ENCODE data around the gene XDH. TPM values are rescaled to one million over a fixed set of nuclear protein-coding genes. Genes with fewer than 3 reads are reported as not detected.

XDH gene
- polyA plus RNA-seq, 1 of the 3 experiments (the other 2 are of a cell fraction), result 0.33 TPM

DNA sequence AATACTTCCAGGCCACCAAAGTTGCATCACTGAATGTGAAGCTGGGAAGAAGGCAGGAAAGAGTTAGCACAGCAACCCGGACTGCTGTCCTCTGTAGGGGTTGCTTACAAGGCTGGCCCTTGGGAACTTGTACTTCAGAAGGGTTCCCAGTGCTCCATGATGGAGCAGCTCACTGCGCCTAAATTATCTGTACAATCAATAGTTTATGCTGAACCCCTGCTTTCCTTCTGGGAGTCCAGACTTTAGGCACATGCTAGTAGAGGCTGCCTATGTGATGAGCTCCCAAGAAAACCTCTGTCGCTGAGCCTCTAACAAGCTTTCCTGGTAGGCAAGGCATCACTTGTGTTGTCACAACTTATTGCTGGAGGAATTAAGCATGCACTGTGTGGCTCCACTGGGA is 34.3 kb downstream of the XDH start:
- CTCF ChIA-PET, result interaction anchor here (0.9 kb wide), 1 partner anchor 15 kb away, joined by 3 read pairs; no protein-coding TSS in a partner anchor
- DNase-seq, result no peak
- no peaks in the 10 kb centered on the region for H3K9me3 ChIP-seq
- H3K27me3 ChIP-seq (ENCODE audit: insufficient read depth), result no peaks in the 10 kb centered on the region
- no peaks in the 10 kb centered on the region for H4K20me1 ChIP-seq (ENCODE audit: insufficient read depth)
- H3K9ac ChIP-seq, result no peak overlapping the region
- no peak overlapping the region for H3K27ac ChIP-seq (ENCODE audit: low read depth in 2 of 2, low read length in 1 of 2)
- TF ChIP-seq TAF1 (IDR thresholded peaks at IDR 0.05; ENCODE audit: borderline replicate concordance, low read depth, low read length) (no peak), EP300 (IDR thresholded peaks at IDR 0.05; ENCODE audit: borderline replicate concordance in 1 of 2, low read depth in 1 of 2, low read length in 1 of 2) (no peak), SIN3A (IDR thresholded peaks at IDR 0.05; ENCODE audit: borderline replicate concordance, low read depth, low read length) (no peak), RFX5 (IDR thresholded peaks at IDR 0.05; ENCODE audit: low read length) (no peak), CHD2 (IDR thresholded peaks at IDR 0.05; ENCODE audit: low read length, partially characterized antibody) (no peak)
- H3K4me1 ChIP-seq (ENCODE audit: control insufficient read depth in 1 of 2, insufficient read depth in 2 of 2, low read depth in 1 of 2, low read length in 1 of 2), result peaks cover 0 to 26% of the 10 kb centered on the region in 2 experiments; a peak in 2 of 4 replicates
- H3K4me2 ChIP-seq, result no peak overlapping the region
- H3K9me2 ChIP-seq, result no peaks in the 10 kb centered on the region
- POLR2A ChIA-PET, result no interaction called here
- no peak overlapping the region for H2AFZ ChIP-seq (ENCODE audit: low read depth)
- no peaks in the 10 kb centered on the region for H3K79me2 ChIP-seq (ENCODE audit: insufficient read depth)
- H3K4me3 ChIP-seq (ENCODE audit: low read depth in 2 of 2, low read length in 1 of 2), result no peak overlapping the region
- peaks cover 22% of the 10 kb centered on the region for H3F3A ChIP-seq (replicated peaks; ENCODE audit: insufficient read depth)
- no peaks in the 10 kb centered on the region for H3K36me3 ChIP-seq (replicated peaks in 1 of 2; ENCODE audit: control insufficient read depth in 1 of 2, insufficient read depth in 2 of 2, low read length in 1 of 2)
- WGBS (ENCODE audit: low lambda C conversion rate), result 93% methylated on average over 3 of the region's 3 CpGs

- CTCF ChIA-PET, result interaction anchor here (0.6 to 0.9 kb wide), 2 partner anchors 9 to 15 kb away, joined by 3 read pairs; no protein-coding TSS in a partner anchor
- H3K4me1 ChIP-seq (ENCODE audit: control insufficient read depth in 1 of 2, insufficient read depth in 2 of 2, low read depth in 1 of 2, low read length in 1 of 2), result peaks cover 0 to 22% of the 10 kb centered on the region in 2 experiments; a peak in 2 of 4 replicates
- no peak for DNase-seq
- H3K27ac ChIP-seq (ENCODE audit: low read depth in 2 of 2, low read length in 1 of 2), result no peak overlapping the region
- no peaks in the 10 kb centered on the region for H3K36me3 ChIP-seq (replicated peaks in 1 of 2; ENCODE audit: control insufficient read depth in 1 of 2, insufficient read depth in 2 of 2, low read length in 1 of 2)
- H4K20me1 ChIP-seq (ENCODE audit: insufficient read depth), result no peaks in the 10 kb centered on the region
- no peaks in the 10 kb centered on the region for H3K27me3 ChIP-seq (ENCODE audit: insufficient read depth)
- H3K4me3 ChIP-seq (ENCODE audit: low read depth in 2 of 2, low read length in 1 of 2), result no peak overlapping the region
- TF ChIP-seq FOXM1 (IDR thresholded peaks at IDR 0.05; ENCODE audit: low read depth), result no peak
- no peak for TF ChIP-seq RFX5 (IDR thresholded peaks at IDR 0.05; ENCODE audit: low read length)
- H3F3A ChIP-seq (replicated peaks; ENCODE audit: insufficient read depth), result peaks cover 17% of the 10 kb centered on the region
- no peak overlapping the region for H3K4me2 ChIP-seq
- 93% methylated on average over 1 of the region's 1 CpG for WGBS (ENCODE audit: low lambda C conversion rate)
- no peak overlapping the region for H3K9ac ChIP-seq
- POLR2A ChIA-PET, result no interaction called here
- H3K9me2 ChIP-seq, result no peaks in the 10 kb centered on the region
- no peaks in the 10 kb centered on the region for H3K79me2 ChIP-seq (ENCODE audit: insufficient read depth)
- no peaks in the 10 kb centered on the region for H3K9me3 ChIP-seq
- no peak overlapping the region for H2AFZ ChIP-seq (ENCODE audit: low read depth)
Observed at GRCh38 chr2:31379747-31380146, 34.8 kb downstream of the XDH start.

- no peak overlapping the region for H2AFZ ChIP-seq (ENCODE audit: low read depth)
- TF ChIP-seq JUND (IDR thresholded peaks at IDR 0.05) (no peak), MEF2A (IDR thresholded peaks at IDR 0.05; ENCODE audit: borderline replicate concordance, low read depth) (no peak), TAF1 (IDR thresholded peaks at IDR 0.05; ENCODE audit: borderline replicate concordance, low read depth, low read length) (no peak), MAX (IDR thresholded peaks at IDR 0.05; ENCODE audit: low read depth) (no peak), POLR2AphosphoS5 (IDR thresholded peaks at IDR 0.05; ENCODE audit: low read depth, low read length) (no peak), MXI1 (IDR thresholded peaks at IDR 0.05; ENCODE audit: low read depth, low read length) (no peak), CHD2 (IDR thresholded peaks at IDR 0.05; ENCODE audit: low read length, partially characterized antibody) (no peak)
- TF ChIP-seq, protein P1, sequence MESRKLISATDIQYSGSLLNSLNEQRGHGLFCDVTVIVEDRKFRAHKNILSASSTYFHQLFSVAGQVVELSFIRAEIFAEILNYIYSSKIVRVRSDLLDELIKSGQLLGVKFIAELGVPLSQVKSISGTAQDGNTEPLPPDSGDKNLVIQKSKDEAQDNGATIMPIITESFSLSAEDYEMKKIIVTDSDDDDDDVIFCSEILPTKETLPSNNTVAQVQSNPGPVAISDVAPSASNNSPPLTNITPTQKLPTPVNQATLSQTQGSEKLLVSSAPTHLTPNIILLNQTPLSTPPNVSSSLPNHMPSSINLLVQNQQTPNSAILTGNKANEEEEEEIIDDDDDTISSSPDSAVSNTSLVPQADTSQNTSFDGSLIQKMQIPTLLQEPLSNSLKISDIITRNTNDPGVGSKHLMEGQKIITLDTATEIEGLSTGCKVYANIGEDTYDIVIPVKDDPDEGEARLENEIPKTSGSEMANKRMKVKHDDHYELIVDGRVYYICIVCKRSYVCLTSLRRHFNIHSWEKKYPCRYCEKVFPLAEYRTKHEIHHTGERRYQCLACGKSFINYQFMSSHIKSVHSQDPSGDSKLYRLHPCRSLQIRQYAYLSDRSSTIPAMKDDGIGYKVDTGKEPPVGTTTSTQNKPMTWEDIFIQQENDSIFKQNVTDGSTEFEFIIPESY (IDR thresholded peaks at IDR 0.05; ENCODE audit: borderline replicate concordance, low read depth), result no peak
- TF ChIP-seq, protein P2, sequence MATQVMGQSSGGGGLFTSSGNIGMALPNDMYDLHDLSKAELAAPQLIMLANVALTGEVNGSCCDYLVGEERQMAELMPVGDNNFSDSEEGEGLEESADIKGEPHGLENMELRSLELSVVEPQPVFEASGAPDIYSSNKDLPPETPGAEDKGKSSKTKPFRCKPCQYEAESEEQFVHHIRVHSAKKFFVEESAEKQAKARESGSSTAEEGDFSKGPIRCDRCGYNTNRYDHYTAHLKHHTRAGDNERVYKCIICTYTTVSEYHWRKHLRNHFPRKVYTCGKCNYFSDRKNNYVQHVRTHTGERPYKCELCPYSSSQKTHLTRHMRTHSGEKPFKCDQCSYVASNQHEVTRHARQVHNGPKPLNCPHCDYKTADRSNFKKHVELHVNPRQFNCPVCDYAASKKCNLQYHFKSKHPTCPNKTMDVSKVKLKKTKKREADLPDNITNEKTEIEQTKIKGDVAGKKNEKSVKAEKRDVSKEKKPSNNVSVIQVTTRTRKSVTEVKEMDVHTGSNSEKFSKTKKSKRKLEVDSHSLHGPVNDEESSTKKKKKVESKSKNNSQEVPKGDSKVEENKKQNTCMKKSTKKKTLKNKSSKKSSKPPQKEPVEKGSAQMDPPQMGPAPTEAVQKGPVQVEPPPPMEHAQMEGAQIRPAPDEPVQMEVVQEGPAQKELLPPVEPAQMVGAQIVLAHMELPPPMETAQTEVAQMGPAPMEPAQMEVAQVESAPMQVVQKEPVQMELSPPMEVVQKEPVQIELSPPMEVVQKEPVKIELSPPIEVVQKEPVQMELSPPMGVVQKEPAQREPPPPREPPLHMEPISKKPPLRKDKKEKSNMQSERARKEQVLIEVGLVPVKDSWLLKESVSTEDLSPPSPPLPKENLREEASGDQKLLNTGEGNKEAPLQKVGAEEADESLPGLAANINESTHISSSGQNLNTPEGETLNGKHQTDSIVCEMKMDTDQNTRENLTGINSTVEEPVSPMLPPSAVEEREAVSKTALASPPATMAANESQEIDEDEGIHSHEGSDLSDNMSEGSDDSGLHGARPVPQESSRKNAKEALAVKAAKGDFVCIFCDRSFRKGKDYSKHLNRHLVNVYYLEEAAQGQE (IDR thresholded peaks at IDR 0.05; ENCODE audit: low read depth, low read length), result no peak
Observed at GRCh38 chr2:31378791-31379501, 35.6 kb downstream of the XDH start.

More at GRCh38 chr2:31378791-31379501, 35.6 kb downstream of the XDH start:
- no peak overlapping the region for H3K4me2 ChIP-seq
- no peak overlapping the region for H3K4me3 ChIP-seq (ENCODE audit: low read depth in 2 of 2, low read length in 1 of 2)
- no peaks in the 10 kb centered on the region for H4K20me1 ChIP-seq (ENCODE audit: insufficient read depth)
- no peak overlapping the region for H3K27ac ChIP-seq (ENCODE audit: low read depth in 2 of 2, low read length in 1 of 2)
- no peak overlapping the region for H3K9ac ChIP-seq
- no peaks in the 10 kb centered on the region for H3K9me2 ChIP-seq
- H3K79me2 ChIP-seq (ENCODE audit: insufficient read depth), result no peaks in the 10 kb centered on the region
- no peaks in the 10 kb centered on the region for H3K36me3 ChIP-seq (replicated peaks in 1 of 2; ENCODE audit: control insufficient read depth in 1 of 2, insufficient read depth in 2 of 2, low read length in 1 of 2)
- POLR2A ChIA-PET, result no interaction called here
- peaks cover 0 to 22% of the 10 kb centered on the region in 2 experiments; a peak in 2 of 4 replicates for H3K4me1 ChIP-seq (ENCODE audit: control insufficient read depth in 1 of 2, insufficient read depth in 2 of 2, low read depth in 1 of 2, low read length in 1 of 2)
- CTCF ChIA-PET, result interaction anchor here (0.6 kb wide), 1 partner anchor 10 kb away, joined by 3 read pairs; no protein-coding TSS in a partner anchor
- no peak for DNase-seq
- H3F3A ChIP-seq (replicated peaks; ENCODE audit: insufficient read depth), result peaks cover 9% of the 10 kb centered on the region
- H3K9me3 ChIP-seq, result no peaks in the 10 kb centered on the region
- no peaks in the 10 kb centered on the region for H3K27me3 ChIP-seq (ENCODE audit: insufficient read depth)
- 72% methylated on average over 6 of the region's 6 CpGs for WGBS (ENCODE audit: low lambda C conversion rate)

All from SK-N-SH (cell line).